GM12878 (cell line): ENCODE measurements around the gene ZSCAN22. TPM values are rescaled to one million over a fixed set of nuclear protein-coding genes. Genes with fewer than 3 reads are reported as not detected.

Source experiments
- ATAC-seq: fragments of 200-7000 bp; cut with Tn5 transposase; 3 replicates; pipeline ENCODE4 v1.9.1; 2020; ENCODE audit warnings: mild to moderate bottlenecking, moderate library complexity
- BruUV-seq: library from RNA; stranded (reverse); fragments of 400-500 nt; replicated peaks from 2 replicates; lab custom pipeline; 2021; lab: Mats Ljungman, UMichigan
- CTCF ChIA-PET: fragments of 300-600 bp; sonication (Branson Sonifier 250); formaldehyde crosslinking; extraction: SDS; loops from one replicate; lab custom pipeline; 2021; ENCODE audit warnings: inconsistent platforms; lab: Yijun Ruan, JAX
- POLR2A ChIA-PET: fragments of 350-600 bp; formaldehyde crosslinking; extraction: SDS; loops from one replicate; lab custom pipeline; 2021; ENCODE audit warnings: inconsistent platforms; lab: Charles Lee
- RAD21 ChIA-PET: fragments of 300-600 bp; sonication (Branson Sonifier 250); formaldehyde crosslinking; loops from one replicate; lab custom pipeline; 2023; ENCODE audit warnings: antibody characterized with exemption; ENCODE audit not compliant: unreplicated experiment; lab: Charles Lee
- SMC1A ChIA-PET: fragments of 300-600 bp; sonication (Branson Sonifier 250); formaldehyde crosslinking; loops from one replicate; lab custom pipeline; 2023; ENCODE audit not compliant: unreplicated experiment, uncharacterized antibody; lab: Charles Lee
- DNase-seq: peaks from one replicate; pipeline ENCODE4 v3.0.0-alpha.2; 2011; ENCODE audit warnings: low read depth, low spot score
- FAIRE-seq: peaks from 3 replicates; lab custom pipeline; 2011; peaks lifted over from hg19 to GRCh38; lab: Jason Lieb, UNC
- H2AFZ ChIP-seq: 2 replicates; pipeline ENCODE4 v1.6.0; 2011; ENCODE audit warnings: low read depth, low read length, control low read depth; ENCODE audit not compliant: control insufficient read depth
- H3K27ac ChIP-seq: 2 replicates; pipeline ENCODE4 v1.5.1; 2011; ENCODE audit warnings: control low read depth; ENCODE audit not compliant: control insufficient read depth, insufficient read depth
- H3K27me3 ChIP-seq, 2 experiments: replicated peaks in 1 of 2; 2 replicates each; pipeline versions ENCODE4 v1.6.0 to v1.6.1; 2011; ENCODE audit warnings: low read length in 1 of 2; ENCODE audit not compliant: control insufficient read depth in 2 of 2, insufficient read depth in 2 of 2
- H3K36me3 ChIP-seq, 2 experiments: 2 replicates each; pipeline ENCODE4 v1.5.1; 2011; ENCODE audit warnings: low read length in 1 of 2; ENCODE audit not compliant: control insufficient read depth in 2 of 2, insufficient read depth in 2 of 2
- H3K4me1 ChIP-seq: 2 replicates; pipeline ENCODE4 v1.6.1; 2011; ENCODE audit warnings: mild to moderate bottlenecking, low read length, moderate library complexity, mixed read lengths; ENCODE audit not compliant: control insufficient read depth, insufficient read depth
- H3K4me2 ChIP-seq: 2 replicates; pipeline ENCODE4 v1.6.0; 2011; ENCODE audit warnings: control low read depth; ENCODE audit not compliant: control insufficient read depth, insufficient read depth
- H3K4me3 ChIP-seq: fragments of 200-600 bp; sonication (generic); 2 replicates; pipeline ENCODE4 v1.5.1; 2016
- H3K79me2 ChIP-seq: 2 replicates; pipeline ENCODE4 v1.6.0; 2011; ENCODE audit warnings: low read length; ENCODE audit not compliant: control insufficient read depth, insufficient read depth
- H3K9ac ChIP-seq: 2 replicates; pipeline ENCODE4 v1.8.0; 2011; ENCODE audit warnings: low read length, control low read depth, mixed read lengths; ENCODE audit not compliant: control insufficient read depth, insufficient read depth
- H3K9me3 ChIP-seq: replicated peaks from 3 replicates; pipeline ENCODE4 v1.5.1; 2011; ENCODE audit warnings: mild to moderate bottlenecking, low read length; ENCODE audit not compliant: control insufficient read depth, insufficient read depth
- H4K20me1 ChIP-seq: 2 replicates; pipeline ENCODE4 v1.6.0; 2011; ENCODE audit not compliant: control insufficient read depth, insufficient read depth
- EED ChIP-seq: sonication (generic); IDR thresholded peaks from 2 replicates; pipeline ENCODE4 v1.6.1; 2016; ENCODE audit warnings: antibody characterized with exemption, low read depth
- JUND ChIP-seq: IDR thresholded peaks from 2 replicates; pipeline ENCODE4 v1.6.1; 2012; ENCODE audit warnings: low read depth, mild to moderate bottlenecking, low read length, improper control_type of control experiment, moderate library complexity
- MXI1 ChIP-seq: fragments of 150-350 bp; IDR thresholded peaks from 2 replicates; pipeline ENCODE4 v1.6.1; 2011; ENCODE audit warnings: low read depth, mild to moderate bottlenecking, inconsistent platforms, low read length, improper control_type of control experiment
- PAX8 ChIP-seq: fragments of 450-650 bp; IDR thresholded peaks from 2 replicates; pipeline ENCODE4 v1.6.1; 2017; ENCODE audit warnings: mild to moderate bottlenecking, moderate library complexity
- TARDBP ChIP-seq: IDR thresholded peaks from 2 replicates; pipeline ENCODE4 v1.6.1; 2016; ENCODE audit warnings: borderline replicate concordance
- WGBS: methylation state at CpG from one replicate; pipeline ENCODE4 v1.1.6; 2016; ENCODE audit warnings: low lambda C conversion rate; ENCODE audit not compliant: insufficient replicate concordance, insufficient coverage; ENCODE audit errors: missing lambda C conversion rate; 5-methylcytosine and 5-hydroxymethylcytosine counted together
- in situ Hi-C: fragments of 300-500 bp; cut with MboI; formaldehyde crosslinking; loops from 9 replicates; pipeline ENCODE4 v1.14.3; 2018; ENCODE audit warnings: mixed read lengths
- intact Hi-C: fragments of 100-400 bp; cut with micrococcal nuclease; formaldehyde crosslinking; loops from one replicate; pipeline ENCODE4 v1.14.2; 2022; ENCODE audit not compliant: unreplicated experiment
- polyA plus RNA-seq, 11 experiments: library from polyadenylated mRNA; depleted of rRNA in 4 of 11; unstranded in 6 of 11; stranded (reverse) in 5 of 11; fragments of >200 nt; fragmentation: Nextera tagmentation in 4 of 11; fragmentation: Illumina TruSeq in 1 of 11; extraction: Ambion mirVana in 4 of 11; extraction: Trizol in 1 of 11; gene quantifications; 1 replicate in 1 of 11; 2 replicates in 10 of 11; pipeline versions ENCODE4 v1.2.1 to v1.2.3, GENCODE V29; 2011 to 2016; ENCODE audit warnings: inconsistent platforms in 2 of 11, missing spikeins in 2 of 11, low read depth in 1 of 11
- total RNA-seq, 4 experiments: library from RNA; depleted of rRNA in 3 of 4; stranded (reverse); fragments of >200 nt in 3 of 4; fragmentation: Illumina TruSeq in 1 of 4; extraction: Trizol in 1 of 4; gene quantifications; 2 replicates each; pipeline versions ENCODE4 v1.2.1 to v1.2.3, GENCODE V29; 2013 to 2021
- TF ChIP-seq, protein P1 (sequence below): IDR thresholded peaks from 2 replicates; pipeline ENCODE4 v1.6.1; 2011; ENCODE audit warnings: borderline replicate concordance, low read depth, mild to moderate bottlenecking, moderate library complexity, low read length; ENCODE audit not compliant: insufficient read depth, poor library complexity, severe bottlenecking
- TF ChIP-seq, protein P2 (sequence below): fragments of 450-650 bp; formaldehyde crosslinking; IDR thresholded peaks from 2 replicates; pipeline ENCODE4 v1.4.0; 2022; ENCODE audit warnings: mild to moderate bottlenecking, moderate library complexity

The ZSCAN22 gene
- total and polyA plus RNA-seq, 10 of the 15 experiments (the other 5 are each of a cell fraction or from before 2014, with no cell fraction given): 0.49 to 3.9 (median 2.6) TPM

DNA sequence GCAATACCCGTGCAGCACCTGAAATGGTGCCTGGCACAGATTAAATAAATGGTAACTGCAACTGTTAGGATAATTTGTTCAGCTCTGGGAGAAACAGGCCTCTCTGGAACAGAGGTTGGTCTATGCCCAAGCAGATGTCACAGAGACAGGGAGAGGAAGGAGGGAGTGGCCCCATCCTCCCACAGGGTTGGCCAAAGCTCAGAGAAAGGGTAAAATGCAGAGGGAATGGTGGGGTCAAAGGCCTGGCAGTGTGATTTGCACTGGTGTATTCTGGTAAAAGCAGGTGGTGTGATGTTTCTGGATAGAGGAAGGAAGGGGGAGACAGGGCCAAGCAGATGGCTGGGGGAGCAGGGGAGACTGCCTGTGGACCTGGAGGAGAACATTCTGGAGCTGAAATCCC is 9.4 kb downstream of the ZSCAN22 start:
- TF ChIP-seq, protein P1, sequence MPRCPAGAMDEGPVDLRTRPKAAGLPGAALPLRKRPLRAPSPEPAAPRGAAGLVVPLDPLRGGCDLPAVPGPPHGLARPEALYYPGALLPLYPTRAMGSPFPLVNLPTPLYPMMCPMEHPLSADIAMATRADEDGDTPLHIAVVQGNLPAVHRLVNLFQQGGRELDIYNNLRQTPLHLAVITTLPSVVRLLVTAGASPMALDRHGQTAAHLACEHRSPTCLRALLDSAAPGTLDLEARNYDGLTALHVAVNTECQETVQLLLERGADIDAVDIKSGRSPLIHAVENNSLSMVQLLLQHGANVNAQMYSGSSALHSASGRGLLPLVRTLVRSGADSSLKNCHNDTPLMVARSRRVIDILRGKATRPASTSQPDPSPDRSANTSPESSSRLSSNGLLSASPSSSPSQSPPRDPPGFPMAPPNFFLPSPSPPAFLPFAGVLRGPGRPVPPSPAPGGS: no peak
- no peak for TF ChIP-seq EED
- TF ChIP-seq, protein P2, sequence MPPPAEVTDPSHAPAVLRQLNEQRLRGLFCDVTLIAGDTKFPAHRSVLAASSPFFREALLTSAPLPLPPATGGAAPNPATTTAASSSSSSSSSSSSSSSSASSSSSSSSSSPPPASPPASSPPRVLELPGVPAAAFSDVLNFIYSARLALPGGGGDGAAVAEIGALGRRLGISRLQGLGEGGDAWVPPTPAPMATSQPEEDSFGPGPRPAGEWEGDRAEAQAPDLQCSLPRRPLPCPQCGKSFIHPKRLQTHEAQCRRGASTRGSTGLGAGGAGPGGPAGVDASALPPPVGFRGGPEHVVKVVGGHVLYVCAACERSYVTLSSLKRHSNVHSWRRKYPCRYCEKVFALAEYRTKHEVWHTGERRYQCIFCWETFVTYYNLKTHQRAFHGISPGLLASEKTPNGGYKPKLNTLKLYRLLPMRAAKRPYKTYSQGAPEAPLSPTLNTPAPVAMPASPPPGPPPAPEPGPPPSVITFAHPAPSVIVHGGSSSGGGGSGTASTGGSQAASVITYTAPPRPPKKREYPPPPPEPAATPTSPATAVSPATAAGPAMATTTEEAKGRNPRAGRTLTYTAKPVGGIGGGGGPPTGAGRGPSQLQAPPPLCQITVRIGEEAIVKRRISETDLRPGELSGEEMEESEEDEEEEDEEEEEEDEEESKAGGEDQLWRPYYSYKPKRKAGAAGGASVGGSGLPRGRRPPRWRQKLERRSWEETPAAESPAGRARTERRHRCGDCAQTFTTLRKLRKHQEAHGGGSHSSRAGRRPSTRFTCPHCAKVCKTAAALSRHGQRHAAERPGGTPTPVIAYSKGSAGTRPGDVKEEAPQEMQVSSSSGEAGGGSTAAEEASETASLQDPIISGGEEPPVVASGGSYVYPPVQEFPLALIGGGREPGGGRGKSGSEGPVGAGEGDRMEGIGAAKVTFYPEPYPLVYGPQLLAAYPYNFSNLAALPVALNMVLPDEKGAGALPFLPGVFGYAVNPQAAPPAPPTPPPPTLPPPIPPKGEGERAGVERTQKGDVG (CRISPR knock-in tag): no peak
- TF ChIP-seq TARDBP: no peak
- no peak for TF ChIP-seq PAX8
- TF ChIP-seq JUND: no peak
- no peak for TF ChIP-seq MXI1
- H3K27ac ChIP-seq: no peak overlapping the region
- no peak overlapping the region for H3K4me3 ChIP-seq
- in situ Hi-C loops: no loop called here
- H3K27me3 ChIP-seq: no peaks in the 10 kb centered on the region
- H2AFZ ChIP-seq: no peak overlapping the region
- ATAC-seq (no peak), DNase-seq (no peak), FAIRE-seq (no peak)
- H3K79me2 ChIP-seq: no peaks in the 10 kb centered on the region
- 100% methylated on average over 1 of the region's 1 CpG for WGBS
- ChIA-PET SMC1A (no interaction called here), POLR2A (no interaction called here), CTCF (interaction anchor here (0.8 kb wide), 1 partner anchor 26 kb away, joined by 3 read pairs; no protein-coding TSS in a partner anchor), RAD21 (no interaction called here)
- H3K9me3 ChIP-seq: no peaks in the 10 kb centered on the region; the same call in 2 of the 3 replicates
- H3K9ac ChIP-seq: no peak overlapping the region
- H3K4me1 ChIP-seq: no peaks in the 10 kb centered on the region
- BruUV-seq: no TSS peak
- H4K20me1 ChIP-seq: no peaks in the 10 kb centered on the region
- peaks cover 7 to 11% of the 10 kb centered on the region in 2 experiments; a peak in 3 of 4 replicates for H3K36me3 ChIP-seq
- H3K4me2 ChIP-seq: no peak overlapping the region
- intact Hi-C loops: no loop called here
